GM19324 (cell line): Measurements from ENCODE around the gene GRIK2.

Source experiments
- ATAC-seq: cut with Tn5 transposase; IDR thresholded peaks from one replicate; pipeline ENCODE4 v1.9.1; 2021; ENCODE audit warnings: mild to moderate bottlenecking, moderate library complexity; ENCODE audit not compliant: unreplicated experiment, low FRiP score

The GRIK2 gene

DNA sequence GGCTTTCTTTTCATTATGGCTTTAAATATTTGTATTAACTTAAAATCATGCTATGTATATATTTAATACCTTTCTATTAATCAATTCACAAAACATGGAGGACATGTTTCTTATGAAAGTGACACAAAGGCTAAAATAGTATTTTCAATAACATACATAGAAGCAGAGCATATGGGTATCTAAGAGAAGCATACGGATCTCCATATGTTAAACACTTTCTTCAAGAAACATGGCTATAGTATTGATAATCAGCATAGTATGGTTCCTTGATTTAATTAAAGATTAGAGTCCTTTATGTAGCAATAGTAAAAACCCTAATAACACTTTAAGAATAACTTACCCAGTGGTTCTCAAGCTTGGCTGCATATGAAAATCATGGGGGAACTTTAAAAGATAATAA lies 58.5 kb downstream of the GRIK2 start:
- ATAC-seq = no peak

DNA sequence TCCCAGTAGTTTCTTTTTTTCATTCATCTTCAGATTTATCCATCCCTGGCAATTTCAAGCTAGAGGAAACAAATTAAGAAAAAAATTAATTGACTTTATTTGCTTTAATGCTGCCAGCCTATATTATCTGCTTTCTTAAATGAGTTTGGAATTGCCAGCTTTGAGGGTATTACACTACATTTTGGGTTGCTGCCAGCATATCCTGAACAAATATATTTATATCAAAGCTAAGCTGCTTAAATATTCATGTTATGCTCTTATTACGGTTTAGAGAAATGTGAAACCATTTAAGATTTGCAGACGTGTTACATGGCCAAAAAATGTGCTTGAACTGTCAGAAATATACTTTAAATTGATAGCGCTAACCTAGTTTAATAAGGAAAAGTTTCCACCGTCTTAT lies 59.7 kb downstream of the GRIK2 start:
- ATAC-seq = no peak

- no peak for ATAC-seq
Observed at GRCh38 chr6:101454106-101454676, 60.7 kb downstream of the GRIK2 start.

DNA sequence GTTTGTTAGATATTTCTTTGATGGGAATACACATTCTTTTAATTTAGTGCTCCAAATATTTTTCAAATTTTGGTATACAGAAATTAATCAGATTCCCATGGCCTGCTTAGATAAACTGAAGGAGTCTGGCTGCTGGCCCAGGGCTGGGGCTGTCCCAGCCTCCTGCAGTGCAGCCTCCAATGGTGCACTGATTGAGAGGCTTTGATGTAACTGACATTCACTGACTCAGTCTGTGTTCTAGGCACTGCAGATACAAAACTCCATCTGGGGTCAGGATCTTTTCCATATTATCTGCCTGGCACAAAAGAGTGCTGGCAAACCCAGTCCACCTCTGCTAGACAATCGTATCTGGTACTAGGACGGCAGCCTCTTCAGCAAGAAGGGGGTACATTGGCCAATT lies 64.8 kb downstream of the GRIK2 start:
- ATAC-seq = no peak

DNA sequence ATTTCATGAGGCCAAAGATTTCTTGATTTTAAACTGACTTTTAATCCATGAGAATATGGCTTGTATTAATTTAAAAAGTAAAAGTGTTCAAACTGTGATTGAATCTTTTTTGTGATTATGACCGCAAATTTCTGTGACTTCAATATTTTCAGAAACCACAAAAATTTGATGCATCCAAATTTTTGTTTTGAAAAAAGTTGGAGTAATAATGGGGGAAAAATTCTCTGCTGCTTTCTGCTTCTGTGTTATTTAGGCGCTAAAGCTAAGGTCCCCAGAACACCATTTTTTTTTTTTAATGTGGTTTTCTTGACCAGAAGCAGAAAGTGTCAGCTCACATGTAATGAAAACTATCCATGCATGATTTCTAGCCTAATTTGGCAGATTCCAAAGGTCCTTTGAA lies 65.3 kb downstream of the GRIK2 start:
- no peak for ATAC-seq

DNA sequence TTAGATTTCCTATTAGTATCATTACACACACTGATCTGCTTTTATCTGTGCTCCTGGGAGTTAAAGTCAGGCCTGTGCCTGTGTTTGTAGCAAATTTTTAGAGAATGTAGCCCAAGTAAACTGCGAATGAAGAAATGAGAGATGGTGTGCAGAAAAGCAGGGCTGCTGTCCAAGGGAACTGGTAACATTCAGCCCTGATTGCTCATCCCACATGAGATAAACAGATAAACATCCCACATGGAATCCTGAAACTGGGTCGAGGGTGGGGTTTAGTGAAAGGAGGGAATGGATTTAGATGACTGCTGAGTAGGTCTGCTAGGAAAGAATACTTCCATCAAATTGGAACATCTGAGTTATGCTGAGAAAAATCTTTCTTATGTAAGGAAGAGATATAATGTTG lies 69.1 kb downstream of the GRIK2 start:
- ATAC-seq = no peak

DNA sequence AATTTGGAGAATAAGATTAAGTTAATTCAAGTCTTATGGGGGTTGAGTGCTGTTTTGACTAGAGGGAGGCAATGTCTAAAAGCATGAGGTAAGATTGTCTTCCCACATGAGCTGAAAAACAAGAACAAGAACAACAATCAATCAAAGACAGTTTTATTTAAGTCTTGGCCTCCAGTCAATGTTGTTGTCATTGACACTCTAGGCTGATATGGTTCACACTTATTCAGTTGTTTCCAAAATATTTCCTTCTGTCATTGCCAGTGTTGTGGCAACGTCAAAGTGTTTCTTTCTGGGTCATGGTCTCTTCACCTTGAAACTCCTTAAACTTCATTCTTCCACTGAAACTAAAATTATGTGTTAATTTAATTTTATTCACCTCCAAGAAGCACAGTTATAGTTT lies 72.4 kb downstream of the GRIK2 start:
- ATAC-seq = no peak

- ATAC-seq = no peak
Observed at GRCh38 chr6:101477436-101477835, 83.9 kb downstream of the GRIK2 start.

DNA sequence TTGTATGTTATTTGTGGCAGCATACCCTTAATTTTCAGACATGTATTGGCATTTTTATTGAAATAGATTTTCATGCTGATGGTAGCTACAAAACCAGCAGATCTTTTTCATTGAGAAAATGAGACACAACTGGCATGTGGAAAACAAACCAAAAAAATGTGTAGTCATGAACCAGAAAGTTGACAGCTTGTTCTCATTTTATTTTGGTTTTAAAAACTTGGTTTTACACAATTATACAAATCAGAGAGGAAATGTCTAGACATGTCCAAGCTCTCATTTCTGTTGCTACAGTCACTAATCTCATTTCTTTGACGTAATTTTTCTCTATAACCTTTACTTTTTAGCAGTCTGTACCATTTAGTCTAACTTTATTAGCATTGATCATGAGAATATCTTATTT lies 85.4 kb downstream of the GRIK2 start:
- no peak for ATAC-seq

GRCh38 chr6:101482606-101483005 lies 89.1 kb downstream of the GRIK2 start:
- no peak for ATAC-seq

- ATAC-seq = no peak
Observed at GRCh38 chr6:101484781-101485180, 91.3 kb downstream of the GRIK2 start.

DNA sequence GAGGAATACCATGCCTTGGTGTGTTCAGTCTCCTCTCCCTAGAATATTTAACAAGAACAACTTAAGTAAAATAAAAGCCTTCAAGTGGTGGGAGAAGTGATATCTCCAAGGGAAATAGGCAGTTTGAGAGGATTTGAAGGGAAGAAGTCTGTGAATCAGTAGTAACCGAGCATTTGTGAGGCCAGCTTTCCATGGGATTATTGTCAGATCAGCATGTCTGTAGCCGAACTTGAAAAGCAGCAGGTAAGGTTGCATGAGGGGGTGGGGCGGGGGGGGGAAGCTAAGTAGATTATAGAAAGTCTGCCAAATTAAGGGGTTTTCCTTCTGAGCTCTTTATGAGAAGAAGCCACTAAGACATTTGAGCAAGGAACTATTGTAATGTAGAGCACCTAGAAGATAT lies 92.6 kb downstream of the GRIK2 start:
- no peak for ATAC-seq

DNA sequence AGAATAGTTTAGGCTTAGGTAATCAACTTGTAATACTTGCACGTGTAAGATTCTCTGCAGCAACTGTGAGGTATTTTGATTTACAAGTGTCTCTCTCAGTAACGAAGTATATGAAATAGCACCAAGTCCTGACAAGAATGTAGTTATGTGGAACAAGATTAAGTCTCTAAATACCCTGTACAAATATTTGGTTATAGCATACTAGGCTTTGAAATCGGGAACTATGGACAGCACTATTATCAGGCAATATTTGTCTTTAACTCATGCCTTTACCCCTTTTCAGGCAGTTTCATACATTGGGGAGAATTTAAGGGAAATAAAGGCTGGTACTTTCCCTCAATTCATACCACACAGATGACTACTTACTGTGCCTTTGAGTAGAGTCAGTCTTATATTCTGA lies 93.2 kb downstream of the GRIK2 start:
- no peak for ATAC-seq

DNA sequence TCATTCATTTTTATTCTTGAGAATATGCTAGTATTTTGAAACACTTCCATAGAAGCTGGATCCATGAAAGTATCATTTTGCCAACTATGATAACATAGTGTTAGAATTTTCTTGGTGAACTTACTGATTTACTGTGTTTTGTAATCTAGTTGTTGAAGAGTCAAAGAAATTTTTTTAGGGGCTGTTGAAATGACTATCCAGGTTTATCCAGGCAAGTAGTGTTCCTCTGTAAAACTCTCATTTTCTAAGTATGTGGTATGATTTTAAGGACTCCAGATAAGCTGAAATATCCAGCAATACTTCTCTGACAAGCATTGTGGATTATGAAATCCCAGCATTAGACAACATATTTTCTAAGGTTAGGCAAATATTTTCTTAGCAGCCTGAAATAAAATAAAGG lies 95.9 kb downstream of the GRIK2 start:
- no peak for ATAC-seq

- no peak for ATAC-seq
Observed at GRCh38 chr6:101490857-101491256, 97.3 kb downstream of the GRIK2 start.

DNA sequence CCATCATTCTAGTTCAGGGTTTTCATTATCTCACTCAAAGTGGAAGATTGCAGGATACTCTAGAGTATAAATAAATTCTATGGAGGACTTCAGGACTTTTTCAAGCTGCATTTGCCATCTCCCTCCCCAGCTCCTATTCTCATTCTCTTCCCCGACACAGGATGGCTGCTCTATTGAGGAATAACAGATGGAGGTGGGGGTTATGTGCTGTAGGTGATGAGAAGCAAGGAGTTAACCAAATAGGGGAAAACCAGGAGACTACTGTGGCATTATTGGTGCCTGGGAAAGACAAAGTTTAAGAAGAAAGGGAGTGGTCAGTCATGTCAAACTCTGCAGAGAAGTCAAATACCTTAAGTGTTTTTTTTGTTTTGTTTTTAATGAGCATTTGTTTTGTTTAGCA lies 109.3 kb downstream of the GRIK2 start:
- no peak for ATAC-seq

DNA sequence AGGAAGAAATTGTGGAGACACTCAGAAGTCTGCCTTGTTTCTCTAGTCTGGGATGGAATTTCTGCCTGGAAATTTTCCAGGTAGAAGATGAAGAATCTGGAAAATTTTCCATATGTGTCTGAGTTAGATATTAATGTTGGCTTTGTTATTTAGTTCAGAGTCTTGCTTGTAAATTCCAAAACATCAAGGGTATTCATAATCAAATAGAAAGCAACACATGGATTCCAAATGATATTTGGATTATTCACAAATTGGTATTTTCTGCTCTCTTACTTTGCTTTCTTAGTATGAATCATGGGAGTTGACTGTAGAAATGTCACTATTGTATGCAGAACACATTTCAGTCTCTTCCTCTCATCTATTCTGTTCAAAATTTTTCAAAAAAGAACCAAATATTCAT lies 116.0 kb downstream of the GRIK2 start:
- no peak for ATAC-seq

- ATAC-seq = no peak
Observed at GRCh38 chr6:101513181-101513580, 119.7 kb downstream of the GRIK2 start.

DNA sequence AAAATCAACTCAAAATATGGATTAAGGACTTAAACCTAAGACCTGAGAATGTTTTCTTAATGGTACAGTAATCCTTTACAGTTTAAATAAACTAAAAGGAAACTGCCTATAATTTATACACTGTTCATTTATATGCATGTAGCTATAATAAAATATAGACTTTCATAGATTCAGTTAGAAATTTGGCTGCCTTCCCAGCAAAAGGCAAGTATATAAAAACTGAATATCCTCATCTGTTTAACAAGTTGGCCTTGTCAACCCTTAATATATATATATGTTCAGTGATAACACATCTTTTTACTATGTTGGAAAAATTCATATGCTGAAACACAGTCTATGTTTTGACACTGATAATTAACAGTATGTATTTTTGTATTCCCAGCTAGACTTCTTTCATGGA lies 123.1 kb downstream of the GRIK2 start:
- no peak for ATAC-seq

DNA sequence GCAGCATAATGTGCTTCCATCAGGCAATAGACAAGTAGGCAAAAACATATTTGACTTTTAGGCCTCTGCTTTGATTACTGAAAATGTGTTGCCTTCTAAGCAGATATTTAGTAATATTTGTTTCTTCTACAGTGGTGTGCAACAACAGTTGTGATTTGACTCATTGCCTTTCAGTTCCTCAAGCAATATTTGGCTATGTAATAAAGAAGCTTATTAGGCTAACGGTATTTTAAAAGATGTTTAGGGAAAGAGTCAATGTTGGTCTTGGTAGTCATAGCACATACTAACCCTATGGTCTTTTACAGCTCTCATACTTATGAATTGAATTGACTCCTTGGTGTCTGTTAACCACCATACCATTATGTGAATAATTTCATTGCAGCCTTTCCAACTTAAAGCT lies 124.1 kb downstream of the GRIK2 start:
- no peak for ATAC-seq

DNA sequence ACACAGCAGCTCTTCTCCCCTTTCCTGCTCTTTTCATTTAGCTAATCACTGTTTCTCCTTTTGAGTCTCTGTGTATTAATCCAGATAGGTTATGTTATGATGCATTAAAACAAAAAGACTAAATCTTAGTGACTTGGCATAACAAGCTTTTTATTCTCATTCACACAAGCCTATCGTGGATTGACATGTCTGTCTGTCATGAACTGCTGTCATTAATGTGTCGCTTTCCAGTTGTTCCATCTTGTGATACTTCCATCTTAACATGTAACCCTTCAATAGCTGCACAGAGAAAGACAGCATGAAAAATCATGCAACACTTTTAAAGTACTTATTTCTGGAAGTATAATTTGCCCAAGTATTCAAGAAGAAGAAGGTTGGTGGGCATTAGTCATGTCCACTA lies 128.7 kb downstream of the GRIK2 start:
- no peak for ATAC-seq

- ATAC-seq = no peak
Observed at GRCh38 chr6:101527467-101527866, 134.0 kb downstream of the GRIK2 start.

- no peak for ATAC-seq
Observed at GRCh38 chr6:101528801-101529200, 135.3 kb downstream of the GRIK2 start.
